HG02798 (cell line): Measurements from ENCODE around the gene CPN2.

Source experiments
- ATAC-seq: cut with Tn5 transposase; IDR thresholded peaks from one replicate; pipeline ENCODE4 v1.9.1; 2021; ENCODE audit warnings: mild to moderate bottlenecking; ENCODE audit not compliant: unreplicated experiment, poor library complexity

Gene CPN2

DNA sequence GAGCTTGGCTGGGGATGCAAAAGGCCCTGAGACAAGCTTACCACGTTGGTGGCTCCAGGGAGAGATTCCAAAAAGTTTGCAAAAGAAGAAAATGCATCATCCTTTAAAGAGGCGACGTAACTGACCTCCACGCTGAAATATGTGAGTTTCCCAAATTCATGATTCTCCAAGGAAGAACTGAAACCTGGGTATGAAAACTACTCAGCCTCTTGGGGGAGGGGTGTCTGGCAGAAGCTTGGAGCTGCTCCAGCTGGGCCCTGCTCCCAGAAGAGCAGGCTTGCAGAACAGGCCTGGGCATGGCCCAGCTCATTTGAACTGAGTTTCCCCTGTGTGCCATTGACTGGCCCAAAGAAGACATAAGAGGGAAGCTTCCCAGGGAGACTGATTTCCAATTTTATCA, 20.5 kb downstream of the CPN2 start:
- no peak for ATAC-seq

DNA sequence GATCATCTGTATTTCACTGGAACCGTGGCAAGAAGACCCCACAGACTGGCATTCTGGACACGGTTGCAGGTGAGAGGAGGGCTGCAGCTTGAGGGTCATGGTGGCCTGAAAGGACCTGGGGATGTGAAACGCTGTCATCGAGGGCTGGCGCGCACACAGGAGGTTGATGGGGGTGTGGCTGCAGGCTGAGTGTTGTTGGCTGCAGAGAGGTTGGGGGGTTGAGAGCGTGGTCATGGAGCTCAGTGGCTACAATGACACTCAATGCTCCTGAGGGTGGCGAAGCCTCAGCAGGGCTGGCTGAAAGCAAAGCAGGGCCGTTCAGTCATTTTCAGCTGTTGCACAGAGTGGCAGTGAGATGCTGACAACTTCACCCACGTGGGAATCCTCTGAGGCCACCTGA, 21.0 kb downstream of the CPN2 start:
- no peak for ATAC-seq

DNA sequence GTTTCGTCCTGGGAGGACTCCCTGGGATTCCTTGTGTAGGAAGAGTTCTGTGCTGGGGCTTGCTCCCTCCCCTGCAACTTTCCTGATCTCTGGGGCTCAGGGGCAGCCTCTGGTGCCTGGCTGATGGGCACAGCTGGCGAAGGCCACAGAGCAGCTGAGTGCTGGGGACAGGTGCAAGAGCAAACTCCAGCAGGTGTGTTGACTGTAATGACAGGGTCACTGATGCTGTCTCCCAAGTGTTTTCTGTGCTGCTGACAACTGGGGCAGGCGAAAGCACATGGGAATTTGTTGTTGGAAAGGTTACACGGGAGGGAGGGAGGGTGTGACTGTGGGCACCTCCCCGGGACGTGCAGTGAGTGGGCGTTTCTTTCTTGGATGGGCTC, 21.6 kb downstream of the CPN2 start:
- ATAC-seq: no peak

DNA sequence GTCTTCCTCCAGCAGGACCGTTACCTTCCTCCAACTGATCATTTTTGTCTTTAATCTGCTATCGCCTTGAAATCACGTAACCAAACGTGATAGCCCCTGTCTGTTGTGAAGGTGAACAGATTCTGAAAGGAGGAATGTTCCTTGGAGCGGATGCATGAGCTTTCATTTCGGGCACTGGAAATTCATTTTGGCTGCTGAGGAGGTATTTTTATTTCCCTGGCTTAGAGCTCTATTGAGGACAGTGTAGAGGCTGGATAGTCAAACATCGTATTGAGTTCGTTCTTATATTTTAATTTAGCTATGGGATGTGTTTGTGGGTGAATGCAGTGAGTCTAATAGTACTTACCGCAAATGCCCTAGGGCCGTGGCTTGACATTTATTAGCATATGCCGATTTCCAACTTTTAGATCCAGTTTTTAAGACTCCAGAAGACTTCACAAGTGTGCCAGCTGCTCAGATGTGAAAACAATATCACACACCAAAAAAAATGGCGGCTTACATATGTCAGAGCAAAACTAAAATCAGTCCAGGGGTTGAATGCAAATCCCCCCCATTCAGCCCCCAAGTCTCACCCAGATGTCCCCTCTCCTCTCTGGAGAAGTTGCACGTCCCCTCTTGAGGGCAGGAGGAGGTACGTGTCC, 22.1 kb downstream of the CPN2 start:
- ATAC-seq: no peak

DNA sequence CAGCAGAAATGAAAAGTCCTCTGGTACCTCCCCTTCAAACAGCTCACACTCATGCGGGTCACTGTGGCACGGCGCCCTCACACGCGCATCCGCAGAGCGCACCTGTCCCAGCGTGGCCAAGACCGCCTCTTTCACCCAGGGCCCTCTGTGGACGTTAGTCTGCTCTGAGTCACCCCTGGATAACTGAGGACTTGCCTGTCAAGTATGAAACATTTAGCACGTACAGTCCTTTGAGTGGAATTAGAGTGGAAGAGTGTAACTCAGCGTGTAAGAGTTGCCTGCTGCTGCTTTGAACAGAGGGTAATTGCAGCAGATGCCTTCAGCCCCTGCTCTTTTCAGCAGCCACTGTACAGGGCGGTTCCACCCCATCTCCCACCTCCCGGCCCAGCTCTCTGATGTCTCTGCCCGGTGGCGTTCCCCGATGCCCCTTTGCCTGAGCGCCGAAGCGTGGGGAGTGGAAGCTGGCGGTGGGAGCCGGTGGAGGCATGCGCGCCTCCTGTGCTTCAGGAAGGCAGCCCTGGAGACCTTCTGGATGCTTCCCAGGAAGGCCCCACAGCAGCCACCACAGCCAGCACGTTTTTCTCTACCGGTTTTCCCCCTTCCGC, 23.0 kb downstream of the CPN2 start:
- ATAC-seq: no peak

DNA sequence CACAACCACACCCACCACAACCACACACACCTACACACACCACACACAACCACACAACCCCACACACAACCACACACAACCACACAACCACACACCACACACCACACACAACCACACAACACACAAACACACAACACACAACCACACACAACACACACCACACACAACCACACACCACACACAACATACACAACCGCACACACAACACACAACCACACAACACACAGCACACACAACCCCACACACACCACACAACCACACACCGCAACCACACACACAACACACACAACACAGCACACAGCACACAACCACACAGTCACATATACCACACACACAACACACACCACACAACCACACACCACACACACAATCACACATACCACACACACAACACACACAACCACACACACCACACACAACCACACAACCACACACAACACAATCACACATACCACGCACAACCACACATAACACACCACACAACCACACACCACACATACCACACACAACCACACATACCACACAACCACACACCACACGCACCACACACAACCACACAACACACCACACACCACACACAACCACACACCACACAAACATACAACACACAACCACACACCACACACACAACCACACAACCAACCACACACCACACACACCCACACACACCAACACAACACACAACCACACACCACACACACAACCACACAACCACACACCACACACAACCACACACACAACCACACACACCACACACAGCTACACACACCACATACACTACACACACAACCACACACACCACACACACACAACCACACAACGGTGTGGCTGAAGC, 23.7 kb downstream of the CPN2 start:
- no peak for ATAC-seq

DNA sequence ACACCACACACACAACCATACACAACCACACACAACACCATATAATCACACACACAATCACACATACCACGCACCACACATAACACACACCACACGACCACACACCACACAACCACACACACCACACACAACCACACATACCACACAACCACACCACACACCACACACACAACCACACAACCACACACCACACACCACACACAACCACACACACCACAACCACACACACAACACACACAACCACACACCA, 24.2 kb downstream of the CPN2 start:
- ATAC-seq: no peak

DNA sequence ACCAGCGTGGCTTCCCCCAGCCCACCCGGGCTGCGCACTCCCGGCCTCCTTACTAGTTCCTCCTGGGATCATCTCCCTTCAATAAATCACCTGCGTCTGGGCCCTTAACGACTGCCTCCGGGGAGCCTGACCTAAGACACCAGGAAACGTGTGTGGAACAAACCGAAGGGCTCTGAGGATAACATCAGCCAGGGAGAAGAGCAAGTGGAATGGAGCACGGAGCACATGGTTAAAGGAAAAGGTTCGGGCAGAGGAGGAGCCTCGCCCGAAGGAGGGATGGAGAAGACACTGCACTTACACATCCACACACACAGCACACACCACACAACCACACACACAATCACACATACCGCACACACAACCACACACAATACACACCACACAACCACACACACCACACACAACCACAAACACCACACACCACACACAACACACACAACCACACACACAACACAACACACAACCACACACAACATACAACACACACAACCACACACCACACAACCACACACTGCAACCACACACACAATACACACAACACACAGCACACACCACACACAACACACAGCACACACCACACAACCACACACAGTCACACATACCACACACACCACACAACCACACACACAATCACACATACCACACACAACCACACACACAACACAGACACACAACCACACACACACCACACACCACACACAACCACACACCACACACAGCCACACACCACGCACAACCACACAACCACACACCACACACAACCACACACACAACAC, 24.7 kb downstream of the CPN2 start:
- no peak for ATAC-seq

DNA sequence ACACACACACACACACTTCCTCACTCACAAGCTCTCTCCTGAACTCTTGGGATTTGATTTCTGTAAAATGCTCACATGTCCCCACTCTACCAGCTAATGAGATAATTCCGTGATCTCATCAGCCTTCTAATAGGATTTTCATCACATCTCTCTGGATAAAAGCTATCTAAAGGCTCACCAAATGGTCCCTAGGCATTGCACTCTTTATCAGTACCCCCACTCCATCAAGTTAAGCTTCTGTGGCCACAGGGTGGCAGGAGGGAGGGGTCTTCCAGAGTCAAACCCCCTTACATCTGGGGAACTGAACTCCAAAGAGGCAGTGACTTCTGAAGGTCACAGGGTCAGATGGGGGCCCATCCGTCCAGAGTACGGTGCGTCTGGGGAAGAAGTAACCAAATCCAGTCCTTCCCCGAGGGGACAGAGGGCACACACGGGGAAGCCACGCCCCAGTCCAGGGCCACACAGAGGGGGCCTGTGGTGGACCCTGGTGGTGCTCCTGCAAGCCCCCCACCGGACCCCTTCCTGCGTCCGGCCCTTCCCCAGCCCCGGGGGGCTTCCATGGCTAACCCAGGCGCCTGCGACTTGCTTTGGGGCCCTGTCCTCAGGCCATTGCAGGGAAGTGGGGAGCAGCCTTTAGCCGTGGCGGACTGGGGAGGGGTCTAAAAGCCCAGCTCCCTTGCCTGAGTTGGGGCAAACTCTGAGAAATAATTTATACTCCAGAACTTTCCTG, 25.5 kb downstream of the CPN2 start:
- ATAC-seq: no peak

DNA sequence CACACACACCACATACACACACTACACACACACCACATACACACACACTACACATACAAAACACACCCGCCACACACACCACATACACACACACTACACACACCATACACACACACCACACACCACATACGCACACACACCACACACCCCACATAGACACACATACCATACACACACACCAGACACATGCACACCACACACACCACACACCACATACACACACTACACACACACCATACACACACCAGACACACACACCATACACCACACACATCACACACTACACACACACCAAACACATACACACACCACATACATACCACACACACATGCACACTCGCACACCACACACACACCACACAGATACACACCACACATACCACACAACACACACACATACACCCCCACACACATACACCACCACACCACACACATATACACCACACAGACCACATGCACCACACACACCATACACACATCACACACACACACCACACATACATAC, 26.3 kb downstream of the CPN2 start:
- ATAC-seq: no peak

DNA sequence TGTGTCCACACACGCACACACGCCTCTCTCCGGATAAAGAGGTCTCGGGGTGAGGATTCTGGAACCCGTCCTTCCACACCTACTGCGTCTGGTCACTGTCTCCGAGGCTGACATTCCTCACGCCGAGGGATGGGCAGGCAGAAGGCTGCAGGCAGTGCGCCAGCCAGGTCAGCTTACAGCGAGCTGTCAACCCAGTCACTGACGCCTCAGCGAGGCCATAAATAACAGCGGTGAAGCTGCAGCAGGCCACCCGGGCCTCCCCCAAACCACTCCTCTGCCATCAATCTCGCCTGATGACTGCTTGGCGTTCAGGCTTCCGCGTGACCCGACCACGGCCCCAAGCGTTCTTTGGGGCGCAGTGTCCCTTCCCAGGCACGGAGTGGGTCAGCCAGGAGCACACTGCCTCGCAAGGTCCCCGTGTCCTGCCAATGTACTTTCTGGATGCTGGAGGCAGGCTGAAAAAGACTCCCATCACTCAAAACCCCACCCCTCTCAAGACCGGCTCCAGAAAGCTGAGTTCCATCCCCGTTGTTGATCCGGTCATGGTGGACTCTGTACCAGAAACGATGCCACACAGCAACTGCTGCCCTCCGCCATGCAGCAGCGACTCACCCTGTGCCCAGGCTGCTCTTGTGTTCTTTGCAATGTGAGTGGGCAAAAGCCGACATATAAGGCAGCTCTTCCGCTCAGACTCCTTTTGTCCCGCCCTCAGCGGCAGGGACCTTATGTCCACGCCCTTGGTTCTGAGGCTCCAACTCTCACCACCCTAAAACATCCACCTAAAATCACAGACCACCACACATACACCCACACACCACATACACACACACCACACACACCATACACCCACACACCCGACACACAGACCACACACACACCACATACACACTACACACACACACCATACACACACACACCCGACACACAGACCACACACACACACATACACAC, 27.1 kb downstream of the CPN2 start:
- peak; percentile 72 for ATAC-seq

DNA sequence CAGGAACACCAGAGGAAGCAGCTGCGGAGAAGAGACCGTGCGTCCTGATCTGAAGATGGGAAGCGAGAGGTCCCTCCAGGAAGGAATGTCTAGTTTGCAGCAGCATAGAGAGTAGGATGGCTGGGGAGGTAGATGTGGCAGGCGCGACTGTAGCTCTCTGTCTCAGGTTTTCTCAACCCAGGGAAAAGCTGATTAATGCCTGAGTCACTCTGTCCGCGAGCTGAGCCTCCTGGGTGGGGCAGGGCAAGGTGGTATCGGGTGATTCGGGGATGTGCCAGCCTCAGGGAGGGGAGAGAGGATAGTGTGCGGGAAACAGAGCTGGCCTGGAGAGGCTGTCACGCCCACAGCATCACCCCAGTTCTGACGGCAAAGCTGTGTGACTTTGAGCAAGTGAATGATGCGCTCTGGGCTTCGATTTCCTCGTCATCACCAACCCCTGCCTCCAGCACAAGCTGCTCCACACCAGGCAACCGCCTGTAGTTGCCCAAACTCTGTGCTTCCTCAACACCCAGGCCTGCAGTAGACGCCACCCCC, 28.4 kb downstream of the CPN2 start:
- no peak for ATAC-seq

DNA sequence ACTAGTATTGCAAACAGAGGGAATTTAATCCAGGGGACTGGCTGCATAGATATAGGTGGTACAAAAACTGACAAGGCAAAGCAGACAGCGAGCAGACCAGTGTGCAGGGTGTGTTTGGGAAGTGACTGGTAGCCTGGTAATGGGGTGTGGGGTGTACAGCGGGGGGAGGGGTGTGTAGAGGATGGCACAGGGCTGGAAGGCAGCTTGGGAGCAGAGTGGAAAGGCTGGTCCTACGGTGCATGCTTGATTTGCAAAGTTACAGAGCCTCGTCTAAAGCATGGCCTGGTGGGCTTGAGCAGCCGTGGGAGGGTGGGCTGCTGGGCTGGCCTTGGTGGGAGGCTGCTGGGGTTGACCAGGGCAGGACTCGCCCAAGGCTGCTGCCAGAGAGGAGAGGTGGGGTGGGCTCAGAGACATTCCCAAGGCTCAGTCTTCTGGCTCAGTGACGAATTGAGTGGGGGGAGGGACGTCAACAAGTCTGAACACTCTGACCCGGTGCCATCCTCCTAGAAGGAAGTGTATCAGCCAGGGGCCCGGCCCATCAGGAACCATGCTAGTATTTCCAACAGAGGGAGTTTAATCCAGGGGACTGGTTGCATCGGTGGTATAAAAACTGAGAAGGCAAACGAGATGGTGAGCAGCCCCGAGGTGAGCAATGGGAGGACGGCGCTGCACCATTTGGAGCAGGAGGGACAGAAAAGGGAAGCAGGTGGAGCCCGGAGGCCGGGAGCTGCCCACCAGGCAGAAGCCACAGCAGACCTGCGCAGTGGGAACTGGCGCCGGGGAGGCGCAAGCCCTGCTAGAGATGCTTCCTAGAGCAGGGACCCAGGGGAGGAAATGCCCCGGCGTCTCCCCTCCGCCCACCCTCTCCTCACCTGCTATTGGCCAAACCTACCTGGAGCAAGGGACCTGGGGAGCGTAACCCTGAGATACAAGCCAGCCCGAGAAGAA, 29.2 kb downstream of the CPN2 start:
- no peak for ATAC-seq

DNA sequence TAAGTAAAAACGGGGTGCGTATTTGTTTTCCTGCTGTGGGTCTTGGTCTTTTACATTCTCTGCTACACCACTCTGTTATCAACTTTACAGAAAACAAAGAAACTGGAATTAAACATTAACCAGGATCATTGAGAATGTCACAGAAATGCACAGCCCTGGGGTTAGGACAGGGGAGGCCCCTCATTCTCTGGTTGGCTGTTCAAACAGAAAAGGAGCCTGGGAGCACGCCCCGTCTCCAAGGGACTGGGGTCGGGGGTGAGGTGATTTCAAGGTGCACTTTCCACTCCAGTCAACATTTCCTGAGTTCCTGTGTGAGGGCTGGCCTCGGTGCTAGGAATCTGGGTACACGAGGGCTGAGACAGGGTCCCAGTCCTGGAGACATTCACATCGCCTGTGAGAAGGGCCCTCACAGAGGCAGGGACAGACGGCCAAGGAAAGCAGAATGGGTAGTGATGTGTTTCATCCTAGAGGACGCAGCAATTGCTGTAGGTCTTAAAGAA, 30.3 kb downstream of the CPN2 start:
- no peak for ATAC-seq

DNA sequence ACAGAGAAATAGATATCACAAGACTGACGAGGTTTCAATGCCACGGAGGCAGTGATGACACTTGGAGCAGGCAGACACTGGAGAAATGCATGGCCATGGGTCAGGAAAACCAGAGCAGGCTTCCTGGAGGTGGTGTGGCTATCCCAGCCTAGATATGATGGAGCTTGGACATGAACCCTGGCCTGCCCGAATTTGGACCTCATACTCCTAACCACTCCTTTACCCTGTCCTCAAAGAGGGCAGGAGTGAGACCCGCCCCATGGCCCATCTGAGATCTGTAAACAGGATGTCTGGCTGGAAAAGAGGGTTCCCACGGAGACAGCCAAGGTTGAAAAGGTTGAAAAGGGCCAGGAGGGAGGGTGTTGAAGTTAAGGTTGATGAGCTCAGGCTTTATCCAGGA, 31.0 kb downstream of the CPN2 start:
- ATAC-seq: no peak

DNA sequence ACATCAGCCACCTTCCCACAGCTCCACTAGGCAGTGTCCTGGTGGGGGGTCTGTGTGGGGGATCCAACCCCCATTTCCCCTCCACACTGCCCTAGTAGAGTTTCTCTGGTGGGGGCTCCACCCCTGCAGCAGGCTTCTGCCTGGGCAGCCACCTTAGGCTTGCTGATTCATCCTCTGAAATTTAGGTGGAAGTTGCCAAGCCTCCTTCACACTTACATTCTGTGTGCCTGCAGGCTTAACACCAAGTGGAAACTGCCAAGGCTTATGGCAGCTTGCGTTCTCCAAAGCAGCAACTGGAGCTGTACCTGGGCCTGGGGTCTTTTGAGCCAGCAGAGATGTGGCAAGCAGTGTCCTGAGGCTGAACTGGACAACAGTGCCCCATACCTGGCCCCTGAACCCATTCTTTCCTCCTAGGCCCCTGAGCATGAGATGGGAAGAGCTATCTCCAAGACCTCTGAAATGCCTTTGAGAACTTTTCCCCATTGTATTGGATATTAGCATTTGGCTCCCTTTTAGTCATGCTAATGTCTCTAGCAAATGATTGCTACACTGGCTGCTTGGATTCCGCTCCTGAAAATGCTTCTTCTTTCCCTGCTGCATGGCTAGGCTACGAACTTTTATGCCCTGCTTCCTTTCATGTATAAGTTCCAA, 32.5 kb downstream of the CPN2 start:
- ATAC-seq: no peak

DNA sequence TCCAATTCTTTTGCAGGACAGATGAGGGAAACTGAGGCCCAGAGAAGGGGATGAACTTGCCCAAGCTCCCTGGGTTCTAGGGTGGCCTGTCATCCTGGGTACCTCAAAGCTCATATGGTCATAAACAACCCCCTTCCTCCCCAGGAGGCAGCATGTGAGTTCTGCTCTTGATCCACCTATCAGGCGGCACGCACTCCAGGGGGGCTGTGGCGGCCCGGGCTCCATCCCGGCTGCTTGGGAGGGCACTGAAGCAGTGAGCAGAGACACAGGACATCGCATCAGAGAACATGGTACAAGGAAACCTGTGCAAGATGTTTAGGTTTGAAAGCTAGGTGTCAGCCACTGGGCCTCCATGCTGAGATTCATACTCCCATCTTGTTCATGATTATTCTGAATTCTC, 34.2 kb downstream of the CPN2 start:
- no peak for ATAC-seq
